ENCODE results near the gene CTTN.

CTTN gene

GRCh38 chr11:70473873-70474690 is 75.8 kb downstream of the CTTN start:
- no peak for DNase-seq (ENCODE audit: low read depth in 1 of 2, low spot score in 1 of 2)

DNA sequence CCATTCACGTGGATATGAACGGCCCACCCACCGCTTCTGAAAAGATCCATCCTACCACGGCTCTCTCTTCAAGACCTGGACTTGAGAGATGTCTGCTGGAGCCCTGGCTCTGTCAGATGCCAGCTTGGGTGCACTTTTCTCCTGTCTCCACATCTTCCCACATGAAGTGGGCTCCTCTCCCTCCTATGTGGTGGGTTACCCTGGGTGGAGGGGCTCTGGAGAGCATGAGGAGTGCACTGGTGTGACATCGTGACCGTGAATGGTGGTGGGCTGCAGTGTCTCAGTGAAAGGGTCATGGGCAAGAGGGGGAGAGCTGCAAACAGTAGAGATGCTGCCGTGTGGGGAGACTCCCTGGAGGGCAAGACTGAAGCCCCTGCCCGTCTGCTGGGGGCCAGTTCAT is 76.4 kb downstream of the CTTN start:
- DNase-seq (ENCODE audit: low read depth in 1 of 2, low spot score in 1 of 2), result no peak

DNA sequence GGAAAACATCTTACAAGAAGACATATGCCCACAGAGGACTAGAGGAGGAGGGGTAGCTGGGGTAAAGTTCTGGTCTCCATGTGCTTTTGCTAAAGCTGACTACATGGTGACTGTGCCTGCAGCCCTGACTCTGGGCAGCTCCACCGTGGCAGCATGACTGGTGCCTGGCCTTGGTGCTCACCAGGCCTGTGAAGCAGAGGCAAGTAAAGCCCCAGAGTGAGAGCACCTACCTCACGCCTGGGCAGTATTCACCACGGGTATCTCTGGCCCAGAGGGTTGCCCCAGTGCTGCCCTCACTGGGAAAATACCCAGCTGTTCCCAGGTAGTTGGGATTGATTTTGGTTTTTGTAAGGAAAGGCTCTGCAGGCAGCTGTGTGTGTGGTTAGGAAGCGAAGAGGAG is 78.3 kb downstream of the CTTN start:
- DNase-seq (ENCODE audit: low read depth in 1 of 2, low spot score in 1 of 2), result no peak

DNA sequence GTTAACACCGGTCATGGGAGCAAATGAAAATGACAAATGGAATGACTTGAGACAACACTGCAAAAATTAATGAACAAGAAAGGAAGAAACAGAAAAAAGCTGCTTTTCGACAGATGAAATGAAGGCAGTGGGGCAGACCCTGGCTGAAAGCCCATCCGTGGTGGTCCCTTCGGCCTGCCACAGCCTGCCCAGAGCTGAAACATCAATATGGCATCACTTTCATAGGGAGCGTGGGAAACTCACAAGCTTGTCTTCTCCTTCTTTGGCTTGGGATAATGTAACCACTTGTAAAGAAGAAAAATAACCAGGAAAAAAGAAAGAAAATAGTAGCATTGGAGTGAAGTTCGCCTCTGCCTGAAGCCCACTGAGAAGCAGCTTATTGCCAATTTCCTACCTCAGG is 78.8 kb downstream of the CTTN start:
- DNase-seq (ENCODE audit: low read depth in 1 of 2, low spot score in 1 of 2), result no peak

- no peak for DNase-seq (ENCODE audit: low read depth in 1 of 2, low spot score in 1 of 2)
Observed at GRCh38 chr11:70477609-70478008, 79.3 kb downstream of the CTTN start.

GRCh38 chr11:70478166-70478890 is 80.0 kb downstream of the CTTN start:
- DNase-seq (ENCODE audit: low read depth in 1 of 2, low spot score in 1 of 2), result no peak

GRCh38 chr11:70480711-70481110 is 82.4 kb downstream of the CTTN start:
- no peak for DNase-seq (ENCODE audit: low read depth in 1 of 2, low spot score in 1 of 2)

DNA sequence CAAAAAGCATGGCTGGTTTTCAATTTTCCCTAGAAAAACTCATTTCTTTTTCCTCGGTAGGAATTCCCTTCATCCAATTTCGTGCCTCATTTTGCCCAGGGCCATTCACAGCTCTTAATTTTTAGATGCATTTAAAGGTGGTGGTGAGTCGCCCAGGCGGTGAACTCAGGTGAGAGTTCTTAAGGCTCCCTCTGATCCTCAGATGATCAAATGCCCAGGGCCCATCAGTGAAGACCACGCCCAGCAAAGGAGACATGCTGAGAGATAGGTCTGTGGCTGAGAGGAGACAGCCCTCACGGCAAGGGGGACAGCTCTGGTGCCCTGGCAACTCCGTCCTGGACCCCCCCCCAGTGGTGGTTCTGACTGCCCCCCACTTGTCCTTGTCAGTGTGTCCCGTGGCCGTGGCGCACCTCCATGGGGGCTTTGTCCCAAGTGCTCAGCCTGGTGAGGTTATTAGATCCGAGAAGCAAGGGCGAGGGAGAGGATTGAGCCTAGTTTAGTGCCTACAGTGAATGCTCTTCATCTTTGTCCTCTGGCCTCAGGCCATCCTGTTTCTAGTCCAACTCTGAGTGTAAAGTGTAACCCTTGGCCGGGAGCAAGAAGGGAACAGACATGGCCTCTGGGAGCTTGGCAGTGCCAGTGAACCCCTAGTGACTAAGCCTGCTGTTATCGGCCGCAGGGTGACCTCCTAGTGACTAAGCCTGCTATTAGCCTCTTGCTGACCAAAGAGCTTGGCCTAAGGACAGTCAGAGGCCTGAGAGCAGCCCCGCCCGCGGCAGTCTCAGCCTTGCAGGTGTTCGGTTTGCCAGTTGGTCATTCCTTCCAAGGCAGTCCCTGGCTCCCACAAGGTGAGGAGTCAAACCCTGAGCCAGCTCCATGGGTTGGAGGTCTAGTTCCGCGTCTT is 83.5 kb downstream of the CTTN start:
- DNase-seq (ENCODE audit: low read depth in 1 of 2, low spot score in 1 of 2), result no peak

DNA sequence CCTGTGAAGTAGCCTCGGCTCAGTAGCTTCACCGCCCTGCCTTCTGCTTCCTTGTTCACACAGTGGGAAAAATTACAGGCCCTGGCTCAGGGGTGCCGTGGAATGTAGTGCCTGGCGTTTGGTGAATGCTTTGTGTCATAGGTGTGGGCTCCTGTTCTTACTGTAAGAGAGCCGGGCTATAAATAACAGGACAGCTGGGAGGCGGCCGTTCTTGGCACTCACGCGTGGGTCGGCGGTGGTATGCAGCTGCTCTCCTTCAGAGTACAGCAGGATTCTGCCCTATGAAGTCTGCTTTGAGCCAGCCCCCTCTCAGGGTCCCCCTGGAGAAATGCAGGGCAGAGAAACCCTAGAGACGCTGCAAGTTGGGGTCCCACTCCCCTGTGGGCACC is 84.2 kb downstream of the CTTN start:
- no peak for DNase-seq (ENCODE audit: low read depth in 1 of 2, low spot score in 1 of 2)

DNA sequence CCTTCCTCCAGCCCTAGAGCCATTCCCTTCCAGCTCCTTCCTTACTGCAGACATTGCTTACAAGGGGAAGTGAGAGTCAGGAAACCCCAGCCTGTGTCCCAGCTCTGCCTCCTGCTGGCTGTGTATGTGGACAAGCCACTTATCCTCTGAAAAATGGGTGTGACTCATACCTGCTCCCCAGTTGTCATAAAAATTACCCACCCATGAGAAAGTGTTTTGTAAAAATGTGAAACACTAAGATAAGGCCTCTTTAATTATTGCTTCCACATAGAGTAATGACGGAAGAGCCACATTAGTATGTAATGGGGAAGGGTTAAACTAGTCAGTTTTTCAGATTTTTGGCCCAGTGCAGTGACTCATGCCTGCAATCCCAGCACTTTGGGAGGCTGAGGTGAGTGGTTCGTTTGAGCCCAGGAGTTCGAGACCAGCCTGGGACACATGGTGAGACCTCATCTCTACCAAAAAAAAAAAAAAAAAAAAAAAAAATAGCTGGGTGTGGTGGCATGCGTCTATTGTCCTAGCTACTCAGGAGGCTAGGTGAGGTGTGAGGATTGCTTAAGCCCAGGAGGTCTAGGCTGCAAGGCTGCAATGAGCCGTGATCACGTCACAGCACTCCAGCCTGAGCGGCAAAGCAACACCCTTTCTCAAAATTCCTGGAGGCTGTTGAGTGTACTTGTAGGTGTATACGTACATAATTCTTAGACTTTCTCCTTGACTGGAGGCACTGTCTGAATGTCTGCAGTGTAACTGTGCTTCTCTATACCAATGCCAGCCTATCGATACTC is 84.9 kb downstream of the CTTN start:
- DNase-seq (ENCODE audit: low read depth in 1 of 2, low spot score in 1 of 2), result no peak

GRCh38 chr11:70483917-70484316 is 85.6 kb downstream of the CTTN start:
- no peak for DNase-seq (ENCODE audit: low read depth in 1 of 2, low spot score in 1 of 2)

- no peak for DNase-seq (ENCODE audit: low read depth in 1 of 2, low spot score in 1 of 2)
Observed at GRCh38 chr11:70485326-70486025, 87.1 kb downstream of the CTTN start.

DNA sequence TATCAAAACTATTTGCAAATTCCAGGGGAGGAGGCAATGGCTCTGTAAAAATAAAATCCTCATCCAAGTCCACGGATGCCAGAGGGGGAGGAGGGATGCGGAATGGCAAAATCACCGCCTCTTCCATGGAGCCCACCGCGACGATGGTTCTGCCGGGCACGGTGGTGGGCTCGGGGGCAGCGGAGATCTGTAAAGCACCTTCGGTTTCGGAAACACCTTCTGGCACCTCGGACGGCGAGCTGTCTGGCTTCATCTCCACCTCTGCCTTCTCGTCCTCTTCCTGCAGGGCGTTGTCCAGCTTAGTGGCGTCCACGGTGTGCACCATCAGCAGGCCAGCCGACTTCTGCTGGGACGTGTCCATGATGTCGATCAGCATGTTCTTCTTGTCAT is 87.7 kb downstream of the CTTN start:
- no peak for DNase-seq (ENCODE audit: low read depth in 1 of 2, low spot score in 1 of 2)
